Hematopoietic multipotent progenitor cell treated with erythropoietin and hydrocortisone succinate and interleukin-3 and kit ligand, for 6 days (in vitro differentiated cells): ENCODE results near the gene RNF166.
A peak's percentile ranks its signal among the peaks of the same experiment; 100 is the strongest.

Source experiments
- DNase-seq: peaks from one replicate; pipeline ENCODE4 v3.0.0-alpha.2; 2015

The RNF166 gene

GRCh38 chr16:88691129-88691813 lies 14.9 kb downstream of the RNF166 start:
- DNase-seq = no peak

DNA sequence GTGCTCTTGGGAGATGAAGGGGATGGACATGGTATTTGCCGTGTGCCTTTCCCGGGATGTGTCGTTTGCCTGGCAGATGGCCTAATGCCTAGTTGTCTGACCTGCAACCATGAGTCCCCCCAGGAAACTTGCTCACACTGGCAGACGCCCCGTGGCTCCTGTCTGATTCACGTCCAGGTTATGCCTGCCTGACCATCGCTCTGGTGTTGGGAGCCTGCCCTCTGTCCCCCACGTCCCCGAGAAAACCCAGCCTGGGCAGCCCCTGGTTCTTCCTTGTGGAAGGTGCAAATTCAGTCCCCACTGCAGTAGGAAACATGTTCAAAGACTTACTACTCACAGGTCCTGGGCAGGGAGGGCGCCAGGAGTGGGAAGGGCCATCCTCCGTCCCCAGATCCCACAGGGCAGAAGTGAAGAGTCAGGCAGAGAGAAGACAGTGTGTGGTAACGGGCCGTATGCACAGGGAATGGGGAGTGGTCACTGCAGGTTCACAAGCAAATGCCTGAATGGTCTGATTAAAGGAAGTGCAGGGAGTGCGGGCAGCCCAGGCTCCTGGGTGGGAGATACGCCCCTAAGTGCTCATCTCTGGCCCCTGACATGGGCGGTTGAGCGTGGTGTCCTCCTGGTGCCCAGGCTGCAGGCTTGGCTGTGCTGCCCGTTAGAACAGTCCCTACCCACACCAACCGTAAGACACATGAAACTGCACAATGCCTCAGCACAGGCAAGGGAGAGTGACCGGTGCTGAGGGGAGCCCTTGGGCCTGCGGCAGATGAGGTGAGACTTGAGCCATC lies 15.7 kb downstream of the RNF166 start:
- DNase-seq = no peak

- DNase-seq = peak; percentile 92
These were observed 18.0 kb downstream of the RNF166 start for GRCh38 chr16:88688013-88688778.

GRCh38 chr16:88687676-88688012 lies 18.6 kb downstream of the RNF166 start:
- peak; percentile 32 for DNase-seq

DNA sequence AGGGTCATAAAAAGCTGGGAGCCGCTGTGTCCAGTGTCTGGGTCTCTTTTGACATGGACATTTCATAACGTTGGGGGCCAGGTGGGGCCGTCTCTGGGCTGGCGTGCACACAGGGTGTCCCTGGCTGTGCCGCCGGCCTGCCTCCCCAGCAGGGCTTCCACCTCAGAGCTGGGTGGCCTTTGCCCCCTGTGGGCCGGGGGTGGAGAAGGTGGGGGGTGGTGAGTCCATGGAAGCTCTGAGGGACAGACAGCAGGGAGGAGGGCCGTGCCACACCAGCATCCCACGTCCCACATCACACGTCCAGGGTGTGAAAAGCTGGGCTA lies 19.0 kb downstream of the RNF166 start:
- no peak for DNase-seq

DNA sequence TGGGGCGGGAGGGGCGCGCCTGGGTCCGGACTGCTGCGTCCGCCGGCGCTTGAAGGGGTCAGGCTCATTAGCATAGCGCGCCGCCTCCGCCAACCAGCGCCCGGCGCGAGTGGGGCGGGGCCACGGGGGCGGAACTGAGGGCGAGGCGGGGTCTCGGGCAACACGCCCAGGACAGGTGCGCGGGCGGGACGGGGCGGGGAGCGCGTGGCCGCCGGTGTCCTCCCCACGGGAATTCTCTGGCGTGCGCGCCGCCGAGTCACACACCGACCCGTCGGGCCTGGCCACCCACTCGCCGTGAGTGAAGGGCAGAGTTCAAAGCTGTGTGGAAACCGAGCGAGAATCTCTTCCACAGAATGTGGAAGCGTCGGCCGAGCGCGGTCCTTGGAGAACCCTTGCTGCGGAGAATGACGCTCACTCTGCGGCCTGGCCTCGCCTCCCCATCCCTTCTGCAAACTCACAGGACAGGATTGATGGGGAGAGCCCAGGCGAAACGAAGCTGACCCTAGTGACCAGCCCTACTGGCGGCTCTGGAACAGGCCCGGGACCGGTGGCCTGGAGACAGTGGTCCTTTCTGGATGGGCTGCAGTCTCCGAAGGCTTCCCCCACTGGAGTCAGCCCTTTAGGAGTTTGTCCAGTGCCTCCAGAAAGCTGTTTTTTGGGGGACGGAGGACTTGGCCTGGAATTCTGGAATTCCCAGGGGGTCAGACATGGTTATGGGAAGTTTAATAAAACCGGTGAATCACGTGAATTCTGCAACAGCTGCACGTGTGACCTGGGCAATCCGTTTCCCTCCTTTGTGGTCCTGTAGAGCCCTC lies 19.6 kb downstream of the RNF166 start, which contains the start of gene SNAI3:
SNAI3 (minus strand) TSS at position 69 of the 815 bp plus-strand sequence. CDS start 101 bp downstream, outside the sequence.
- DNase-seq = peak; percentile 86

GRCh38 chr16:88686062-88686438 lies 20.2 kb downstream of the RNF166 start:
- DNase-seq = peak; percentile 57

GRCh38 chr16:88685156-88686061 lies 20.8 kb downstream of the RNF166 start:
- peak; percentile 56 for DNase-seq

- no peak for DNase-seq
These were observed 21.5 kb downstream of the RNF166 start for GRCh38 chr16:88684569-88685155.

DNA sequence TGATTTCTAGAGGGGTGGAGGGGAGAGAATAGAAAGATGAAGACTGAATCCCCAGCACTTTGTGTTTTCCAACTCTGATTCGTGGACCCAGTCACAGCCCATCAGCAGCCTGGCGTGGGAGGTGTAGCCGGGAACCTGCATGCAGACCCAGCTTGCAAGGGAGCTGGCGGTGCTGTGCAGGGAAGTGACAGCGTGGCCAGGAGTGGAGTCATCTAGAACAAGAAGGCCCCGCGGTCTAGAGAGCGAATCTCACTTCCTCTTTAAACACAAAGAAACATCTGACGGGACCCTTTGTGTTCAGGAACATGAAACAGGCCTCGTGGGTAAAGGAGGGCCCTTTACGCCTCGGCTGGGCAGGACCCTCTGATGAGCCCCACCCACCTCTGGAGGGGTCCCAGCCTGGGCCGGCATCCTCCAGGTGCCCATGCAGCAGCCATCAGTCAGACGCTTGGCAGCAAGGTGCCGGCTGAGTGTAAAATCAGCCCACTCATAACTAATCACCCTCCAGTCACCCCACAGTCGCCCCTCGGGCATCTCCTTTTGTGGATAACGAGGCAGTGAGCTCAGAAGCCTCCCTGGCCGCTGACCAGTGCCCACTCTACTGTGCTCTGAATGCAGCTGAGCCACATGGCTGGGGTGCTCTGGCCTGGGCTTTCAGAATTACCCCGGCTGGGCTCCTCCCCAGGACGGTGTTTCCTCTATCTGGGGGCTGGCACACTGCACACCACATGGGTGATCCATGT lies 24.3 kb downstream of the RNF166 start:
- peak; percentile 76 for DNase-seq

DNA sequence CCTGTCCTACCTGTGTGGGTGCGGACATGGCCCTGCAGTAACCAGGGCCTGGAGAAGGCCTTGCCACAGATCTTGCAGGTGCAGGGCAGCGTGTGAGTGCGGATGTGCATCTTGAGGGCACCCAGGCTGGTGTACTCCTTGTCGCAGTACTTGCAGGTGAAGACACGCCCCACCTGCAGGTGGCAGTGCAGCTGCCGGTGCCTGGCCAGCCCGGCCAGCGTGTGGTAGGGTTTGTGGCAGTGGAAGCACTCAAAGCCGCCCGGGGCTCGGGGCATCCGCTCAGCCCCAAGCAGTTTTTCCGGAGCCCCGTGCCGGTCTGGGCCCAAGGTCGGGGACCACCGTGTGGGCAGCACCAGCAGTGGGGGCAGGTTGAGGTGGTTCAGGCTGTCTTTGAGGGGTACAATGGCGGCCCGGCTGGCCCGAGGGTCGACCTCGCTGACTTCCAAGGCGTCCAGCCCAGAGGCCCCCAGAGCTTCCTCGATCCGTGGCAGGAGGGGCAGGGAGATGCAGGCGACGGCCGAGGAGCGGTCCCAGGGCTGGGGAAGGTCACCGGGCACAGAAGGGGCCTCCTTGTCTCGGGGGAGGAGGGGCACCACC lies 25.0 kb downstream of the RNF166 start:
- peak; percentile 38 for DNase-seq

DNA sequence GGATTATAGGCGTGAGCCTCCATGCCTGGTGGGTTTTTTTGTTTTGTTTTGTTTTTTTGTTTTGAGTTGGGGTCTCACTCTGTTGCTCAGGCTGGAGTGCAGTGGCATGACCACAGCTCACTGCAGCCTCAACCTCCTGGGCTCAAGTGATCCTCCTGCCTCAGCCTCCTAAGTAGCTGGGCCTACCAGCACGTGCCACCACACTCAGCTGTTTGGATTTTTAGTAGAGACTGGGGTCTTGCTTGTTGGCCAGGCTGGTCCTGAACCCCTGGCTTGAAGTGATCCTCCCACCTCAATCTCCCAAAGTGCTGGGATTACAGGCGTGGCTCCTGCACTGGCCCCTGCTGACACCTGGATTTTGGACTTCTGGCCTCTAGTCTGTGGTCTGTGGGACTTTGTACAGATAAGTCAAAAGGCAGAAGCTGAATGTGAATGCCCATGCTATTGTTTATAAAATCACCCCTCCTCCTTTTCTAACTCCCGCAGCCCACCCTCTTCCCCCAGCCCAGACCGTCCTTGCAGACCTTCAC lies 25.6 kb downstream of the RNF166 start:
- no peak for DNase-seq

- no peak for DNase-seq
These were observed 27.8 kb downstream of the RNF166 start for GRCh38 chr16:88678224-88678979.

DNA sequence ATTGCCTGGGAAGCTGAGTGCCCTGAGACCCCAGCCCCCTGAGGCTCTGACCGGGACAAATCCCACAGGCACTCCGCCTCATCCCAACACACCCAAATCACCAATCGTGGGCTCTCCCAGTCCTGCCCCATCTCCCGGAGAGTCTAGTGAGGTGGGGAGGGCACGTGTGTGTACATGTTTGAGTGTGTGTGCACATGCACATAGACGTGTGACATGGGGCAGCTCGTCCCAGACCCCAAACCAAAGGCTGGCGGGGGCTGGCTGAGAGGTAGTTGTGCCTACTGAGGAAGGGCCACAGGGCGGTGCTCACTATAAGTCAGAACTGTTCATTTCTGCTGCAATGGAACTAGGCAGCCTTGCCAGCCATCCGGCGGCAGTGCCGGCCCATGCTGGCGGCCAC lies 28.5 kb downstream of the RNF166 start:
- no peak for DNase-seq

DNA sequence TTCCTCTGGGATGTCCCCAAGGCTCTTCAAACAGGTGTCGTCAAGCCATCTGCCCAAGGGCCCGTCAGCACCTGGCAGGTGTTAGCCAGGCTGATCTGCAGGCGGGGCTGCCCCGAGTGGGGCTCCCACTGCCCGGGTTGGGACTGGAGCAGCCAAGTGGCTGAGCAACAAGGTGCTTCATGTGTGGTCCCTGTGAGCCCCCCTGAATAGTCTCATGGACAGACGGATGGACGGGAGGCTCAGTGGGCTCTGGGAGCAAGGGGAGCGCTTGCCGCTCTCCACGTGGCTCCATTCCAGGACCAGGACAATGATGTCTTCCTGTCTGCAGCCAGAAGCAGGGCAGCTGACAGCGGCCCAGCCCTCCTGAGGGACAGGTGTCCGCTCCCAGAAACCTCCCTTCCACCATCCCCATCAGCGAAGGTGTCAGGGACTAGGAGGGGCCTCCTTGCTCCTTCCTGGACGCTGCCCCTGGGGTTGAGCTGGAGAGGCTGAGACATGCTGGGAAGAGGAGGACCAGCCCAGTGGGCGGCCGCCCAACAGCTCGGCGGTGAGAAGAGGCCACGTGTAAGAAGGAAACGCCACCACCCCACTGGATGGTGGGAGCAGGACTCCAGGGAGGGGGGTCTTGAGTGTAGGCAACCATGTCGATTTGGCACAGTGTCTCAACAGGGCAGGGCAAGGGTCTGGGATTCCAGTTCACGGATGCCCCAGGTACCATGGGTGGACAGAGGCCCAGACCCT lies 29.5 kb downstream of the RNF166 start:
- DNase-seq = no peak

- no peak for DNase-seq
These were observed 32.4 kb downstream of the RNF166 start for GRCh38 chr16:88673716-88674379.

DNA sequence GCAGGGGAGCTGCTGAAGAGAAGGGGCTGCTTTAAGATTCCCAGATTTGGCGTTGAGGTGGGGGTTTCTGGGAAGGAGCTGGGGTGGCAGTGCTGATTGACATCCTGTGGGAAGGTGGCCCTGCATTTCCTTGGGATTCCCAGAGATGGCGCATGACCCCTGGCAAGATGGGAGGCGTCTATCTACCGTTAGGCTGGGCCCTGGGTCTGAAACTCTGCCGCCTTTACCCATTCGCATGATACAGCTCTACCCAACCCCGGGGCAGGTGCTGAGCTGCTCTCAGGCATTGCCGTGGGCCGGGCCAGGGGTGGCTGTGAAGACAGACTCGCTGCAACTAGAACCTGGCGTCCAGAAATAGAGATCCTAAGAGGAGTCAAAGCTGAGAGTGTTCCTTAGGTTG lies 33.4 kb downstream of the RNF166 start:
- DNase-seq = no peak

- no peak for DNase-seq
These were observed 34.4 kb downstream of the RNF166 start for GRCh38 chr16:88671806-88672205.
